SK-N-SH treated with all-trans-retinoic acid at 6 μM for 48 hours (cell line): ENCODE measurements around the gene FAM199X.

Source experiments
- ISL1 ChIP-seq: fragments of 250-450 bp; sonication (Bioruptor Pico); IDR thresholded peaks from 2 replicates; pipeline ENCODE4 v2.1.2; 2022; ENCODE audit warnings: mild to moderate bottlenecking, moderate library complexity
- ZC3H10 ChIP-seq: fragments of 250-450 bp; sonication (Bioruptor Pico); IDR thresholded peaks from 2 replicates; pipeline ENCODE4 v1.5.1; 2021; ENCODE audit warnings: mild to moderate bottlenecking, moderate library complexity
- ZFP30 ChIP-seq: fragments of 450-650 bp; formaldehyde crosslinking; IDR thresholded peaks from 2 replicates; pipeline ENCODE4 v1.5.0; 2022; ENCODE audit warnings: mild to moderate bottlenecking, moderate library complexity
- ZNF565 ChIP-seq: fragments of 450-650 bp; formaldehyde crosslinking; conservative IDR thresholded peaks from 2 replicates; pipeline ENCODE4 v1.5.0; 2020; ENCODE audit warnings: low read depth, mild to moderate bottlenecking, moderate library complexity
- ZNF70 ChIP-seq: fragments of 450-650 bp; formaldehyde crosslinking; IDR thresholded peaks from 2 replicates; pipeline ENCODE4 v1.5.0; 2020; ENCODE audit warnings: mild to moderate bottlenecking, moderate library complexity
- TF ChIP-seq, protein P1 (sequence below): fragments of 250-450 bp; sonication (Bioruptor Pico); IDR thresholded peaks from 2 replicates; pipeline ENCODE4 v1.8.0; 2020; ENCODE audit warnings: mild to moderate bottlenecking, moderate library complexity, borderline replicate concordance
- TF ChIP-seq, protein P2 (sequence below): fragments of 250-450 bp; sonication (Bioruptor Pico); IDR thresholded peaks from 2 replicates; pipeline ENCODE4 v1.5.1; 2020; ENCODE audit warnings: low read depth, mild to moderate bottlenecking, moderate library complexity

DNA sequence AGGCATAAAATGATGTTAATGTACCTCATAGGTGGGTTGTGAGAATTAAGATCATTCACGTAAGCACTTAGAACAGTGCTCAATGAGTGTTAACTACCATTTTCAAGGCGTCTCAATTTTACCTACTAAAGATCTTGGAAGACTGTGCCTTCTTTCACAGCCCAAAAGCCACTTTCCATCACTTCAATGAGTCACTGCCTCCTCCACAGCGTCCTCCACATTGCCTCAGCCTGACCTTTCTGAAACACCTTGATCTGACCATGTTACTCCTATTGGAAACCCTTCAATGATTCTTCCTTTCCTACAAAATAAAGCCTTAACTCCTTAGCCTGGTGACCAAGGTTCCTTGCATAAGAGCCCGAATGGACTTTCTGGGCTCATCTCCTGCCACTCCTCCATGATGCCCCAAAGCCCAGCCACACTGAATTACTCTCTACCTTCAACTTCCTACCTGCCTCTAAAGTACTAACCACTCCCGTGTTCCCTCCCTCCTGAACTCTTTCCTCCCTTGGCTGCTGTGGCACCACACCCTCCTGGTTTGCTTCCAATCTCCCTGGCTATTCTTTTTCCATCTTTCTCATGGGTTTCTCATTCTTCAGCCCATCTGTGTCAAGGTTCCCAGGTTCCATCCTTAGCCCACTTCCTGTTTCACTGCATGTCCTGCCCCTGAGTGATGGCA lies 31.5 kb upstream of the FAM199X start:
- TF ChIP-seq, protein P1, sequence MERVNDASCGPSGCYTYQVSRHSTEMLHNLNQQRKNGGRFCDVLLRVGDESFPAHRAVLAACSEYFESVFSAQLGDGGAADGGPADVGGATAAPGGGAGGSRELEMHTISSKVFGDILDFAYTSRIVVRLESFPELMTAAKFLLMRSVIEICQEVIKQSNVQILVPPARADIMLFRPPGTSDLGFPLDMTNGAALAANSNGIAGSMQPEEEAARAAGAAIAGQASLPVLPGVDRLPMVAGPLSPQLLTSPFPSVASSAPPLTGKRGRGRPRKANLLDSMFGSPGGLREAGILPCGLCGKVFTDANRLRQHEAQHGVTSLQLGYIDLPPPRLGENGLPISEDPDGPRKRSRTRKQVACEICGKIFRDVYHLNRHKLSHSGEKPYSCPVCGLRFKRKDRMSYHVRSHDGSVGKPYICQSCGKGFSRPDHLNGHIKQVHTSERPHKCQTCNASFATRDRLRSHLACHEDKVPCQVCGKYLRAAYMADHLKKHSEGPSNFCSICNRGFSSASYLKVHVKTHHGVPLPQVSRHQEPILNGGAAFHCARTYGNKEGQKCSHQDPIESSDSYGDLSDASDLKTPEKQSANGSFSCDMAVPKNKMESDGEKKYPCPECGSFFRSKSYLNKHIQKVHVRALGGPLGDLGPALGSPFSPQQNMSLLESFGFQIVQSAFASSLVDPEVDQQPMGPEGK, result no peak
- TF ChIP-seq ISL1, result no peak
- no peak for TF ChIP-seq ZC3H10 (CRISPR knock-in tag)
- no peak for TF ChIP-seq ZNF565 (CRISPR knock-in tag)
- TF ChIP-seq ZNF70 (CRISPR knock-in tag), result no peak
- TF ChIP-seq, protein P2, sequence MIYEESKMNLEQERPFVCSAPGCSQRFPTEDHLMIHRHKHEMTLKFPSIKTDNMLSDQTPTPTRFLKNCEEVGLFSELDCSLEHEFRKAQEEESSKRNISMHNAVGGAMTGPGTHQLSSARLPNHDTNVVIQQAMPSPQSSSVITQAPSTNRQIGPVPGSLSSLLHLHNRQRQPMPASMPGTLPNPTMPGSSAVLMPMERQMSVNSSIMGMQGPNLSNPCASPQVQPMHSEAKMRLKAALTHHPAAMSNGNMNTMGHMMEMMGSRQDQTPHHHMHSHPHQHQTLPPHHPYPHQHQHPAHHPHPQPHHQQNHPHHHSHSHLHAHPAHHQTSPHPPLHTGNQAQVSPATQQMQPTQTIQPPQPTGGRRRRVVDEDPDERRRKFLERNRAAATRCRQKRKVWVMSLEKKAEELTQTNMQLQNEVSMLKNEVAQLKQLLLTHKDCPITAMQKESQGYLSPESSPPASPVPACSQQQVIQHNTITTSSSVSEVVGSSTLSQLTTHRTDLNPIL, result no peak
- no peak for TF ChIP-seq ZFP30 (CRISPR knock-in tag)
